Kidney (tissue), 14 donors: ENCODE data around the gene SLC39A11. TPM values are rescaled to one million over a fixed set of nuclear protein-coding genes. Genes with fewer than 3 reads are reported as not detected.

Experiments
- DNase-seq, 5 donors: peaks; one replicate each; pipeline ENCODE4 v3.0.0-alpha.2; 2013 to 2020
- FAIRE-seq: peaks from 2 replicates; lab custom pipeline; 2012; peaks lifted over from hg19 to GRCh38; lab: Jason Lieb, UNC
- H3K27ac ChIP-seq, 2 donors: one replicate each; pipeline ENCODE4 v1.7.0; 2013; ENCODE audit warnings: low read depth in 2 of 2, low read length in 2 of 2, inconsistent platforms in 1 of 2
- H3K27me3 ChIP-seq: one replicate; pipeline ENCODE4 v1.7.1; 2013; ENCODE audit warnings: low read length, inconsistent platforms; ENCODE audit not compliant: control insufficient read depth, insufficient read depth
- H3K36me3 ChIP-seq, 3 donors: one replicate each; pipeline versions ENCODE4 v1.7.0 to v1.7.1; 2013; ENCODE audit warnings: low read length in 3 of 3, control low read depth in 1 of 3, inconsistent platforms in 1 of 3; ENCODE audit not compliant: insufficient read depth in 3 of 3, control insufficient read depth in 2 of 3
- H3K4me1 ChIP-seq, 3 donors: one replicate each; pipeline versions ENCODE4 v1.7.0 to v1.7.1; 2013; ENCODE audit warnings: low read length in 3 of 3, inconsistent platforms in 1 of 3, low read depth in 1 of 3; ENCODE audit not compliant: control insufficient read depth in 2 of 3, insufficient read depth in 2 of 3
- H3K4me3 ChIP-seq, 3 donors: one replicate each; pipeline versions ENCODE4 v1.7.0 to v1.8.1; 2013; ENCODE audit warnings: low read length in 3 of 3, control low read depth in 1 of 3, inconsistent platforms in 1 of 3
- H3K9ac ChIP-seq, 3 donors: one replicate each; pipeline versions ENCODE4 v1.7.0 to v1.7.1; 2013; ENCODE audit warnings: low read length in 3 of 3, control low read depth in 1 of 3, inconsistent platforms in 1 of 3
- H3K9me3 ChIP-seq, 3 donors: one replicate each; pipeline versions ENCODE4 v1.7.0 to v1.7.1; 2013; ENCODE audit warnings: low read length in 3 of 3, control low read depth in 1 of 3, inconsistent platforms in 1 of 3; ENCODE audit not compliant: control insufficient read depth in 2 of 3, insufficient read depth in 1 of 3
- intact Hi-C: fragments of 100-400 bp; cut with DNase I; formaldehyde crosslinking; loops from one replicate; pipeline ENCODE4 v1.11.1; 2022
- polyA plus RNA-seq: library from polyadenylated mRNA; stranded (reverse); fragments of 350-450 nt; fragmentation: Illumina TruSeq; extraction: RNeasy Lipid Tissue Mini Kit (QIAGEN cat#74804); gene quantifications from one replicate; pipeline ENCODE4 v1.2.3, GENCODE V29; 2014; ENCODE audit warnings: low read depth, low replicate concordance; ENCODE audit not compliant: insufficient read depth
- total RNA-seq: library from RNA; stranded (reverse); fragmentation: NEBNext Ultra II Directional; extraction: Animal tissue kit (Norgen Biotek cat#: 25700); gene quantifications from one replicate; pipeline ENCODE4 v1.2.1, GENCODE V29; 2021
- TF ChIP-seq, protein P1 (sequence below): IDR thresholded peaks from 3 replicates; pipeline ENCODE4 v1.5.1; 2012; ENCODE audit warnings: mild to moderate bottlenecking, moderate library complexity, borderline replicate concordance; ENCODE audit not compliant: insufficient read depth; ENCODE audit errors: extremely low read depth
- donor health status: control.
- donor health status: control.
- donor health status: control.
- donor health status: control.
- donor health status: control.
- donor health status: DM: yes; HTN: yes; CAD: no.
- donor health status: Normal renal cell carcinoma (clear cell type).

SLC39A11 gene
- total and polyA plus RNA-seq, 2 donors from 2014 or later, result 19.7 to 37.2 TPM

DNA sequence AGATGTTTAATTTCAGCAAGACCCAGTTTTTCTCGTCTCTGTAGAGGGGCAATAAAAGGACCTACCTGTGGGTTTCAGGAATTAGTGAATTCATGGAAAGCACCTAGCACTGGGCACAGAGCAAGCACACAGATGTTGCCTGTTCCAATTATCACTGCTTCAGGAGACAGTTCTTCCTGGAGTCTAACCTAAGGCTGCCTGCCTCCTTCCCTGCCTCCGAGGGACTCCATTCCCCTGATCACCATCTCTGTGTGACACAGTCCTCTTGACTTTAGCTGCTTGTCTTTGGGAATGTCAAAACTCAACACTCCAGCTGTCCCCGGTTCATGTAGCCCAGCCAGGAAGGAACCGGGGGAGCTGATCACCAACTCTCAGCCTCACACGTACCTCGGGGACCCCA, 474.9 kb downstream of the SLC39A11 start:
- Histone ChIP-seq H3K27ac (no peak overlapping the region), H3K4me3 (no peak overlapping the region), H3K36me3 (no peaks in the 10 kb centered on the region), H3K9ac (no peak overlapping the region), H3K4me1 (peaks cover 0 to 3% (median 2%) of the 10 kb centered on the region in 3 donors), H3K27me3 (no peaks in the 10 kb centered on the region), H3K9me3 (no peaks in the 10 kb centered on the region)
- FAIRE-seq (no peak), DNase-seq (no peak)
- TF ChIP-seq, protein P1, sequence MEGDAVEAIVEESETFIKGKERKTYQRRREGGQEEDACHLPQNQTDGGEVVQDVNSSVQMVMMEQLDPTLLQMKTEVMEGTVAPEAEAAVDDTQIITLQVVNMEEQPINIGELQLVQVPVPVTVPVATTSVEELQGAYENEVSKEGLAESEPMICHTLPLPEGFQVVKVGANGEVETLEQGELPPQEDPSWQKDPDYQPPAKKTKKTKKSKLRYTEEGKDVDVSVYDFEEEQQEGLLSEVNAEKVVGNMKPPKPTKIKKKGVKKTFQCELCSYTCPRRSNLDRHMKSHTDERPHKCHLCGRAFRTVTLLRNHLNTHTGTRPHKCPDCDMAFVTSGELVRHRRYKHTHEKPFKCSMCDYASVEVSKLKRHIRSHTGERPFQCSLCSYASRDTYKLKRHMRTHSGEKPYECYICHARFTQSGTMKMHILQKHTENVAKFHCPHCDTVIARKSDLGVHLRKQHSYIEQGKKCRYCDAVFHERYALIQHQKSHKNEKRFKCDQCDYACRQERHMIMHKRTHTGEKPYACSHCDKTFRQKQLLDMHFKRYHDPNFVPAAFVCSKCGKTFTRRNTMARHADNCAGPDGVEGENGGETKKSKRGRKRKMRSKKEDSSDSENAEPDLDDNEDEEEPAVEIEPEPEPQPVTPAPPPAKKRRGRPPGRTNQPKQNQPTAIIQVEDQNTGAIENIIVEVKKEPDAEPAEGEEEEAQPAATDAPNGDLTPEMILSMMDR, result no peak
- intact Hi-C loops, result no loop called here

DNA sequence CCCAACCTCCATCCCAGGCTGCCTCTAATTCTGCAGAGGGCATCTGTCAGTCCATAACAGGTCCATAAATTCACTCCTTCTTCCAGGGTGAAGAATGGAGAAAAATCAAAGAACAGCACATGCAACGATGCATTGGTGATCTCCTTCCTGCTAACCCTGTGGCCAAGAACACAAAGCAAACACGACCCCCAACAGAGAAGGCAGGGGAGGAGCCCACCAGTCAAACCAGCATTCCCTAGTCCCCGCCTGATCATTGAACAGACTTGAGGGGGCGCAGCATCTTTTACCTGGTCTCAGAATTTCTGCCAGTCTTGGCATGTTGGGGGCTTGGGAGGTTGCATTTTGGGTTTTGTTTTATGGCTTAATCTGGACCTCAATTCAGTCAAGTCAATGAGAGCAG, 476.0 kb downstream of the SLC39A11 start:
- intact Hi-C loops, result no loop called here
- no peak for DNase-seq
- Histone ChIP-seq H3K4me3 (no peak overlapping the region), H3K27me3 (no peaks in the 10 kb centered on the region), H3K27ac (no peak overlapping the region), H3K4me1 (peaks cover 0 to 3% (median 2%) of the 10 kb centered on the region in 3 donors), H3K9me3 (no peaks in the 10 kb centered on the region), H3K36me3 (no peaks in the 10 kb centered on the region), H3K9ac (no peak overlapping the region)
- no peak for FAIRE-seq
- TF ChIP-seq, protein P1, result no peak

DNA sequence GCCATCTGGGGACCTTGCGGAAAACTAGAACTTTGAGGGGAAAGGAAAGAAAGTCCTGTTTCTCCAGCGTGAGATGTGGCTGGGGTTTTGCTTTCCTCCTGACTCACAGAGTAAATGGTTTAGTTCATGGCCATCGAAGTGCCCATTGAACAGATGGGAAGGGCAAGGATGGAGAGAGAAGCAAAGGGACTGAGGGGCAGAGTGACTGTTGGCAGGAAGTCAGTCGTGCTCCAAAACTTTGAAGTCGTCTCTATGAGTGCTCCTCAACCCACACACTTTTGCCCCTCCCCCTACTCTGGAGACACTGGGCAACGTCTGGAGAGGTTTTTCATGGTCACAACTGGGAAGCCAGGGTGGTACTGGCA, 476.9 kb downstream of the SLC39A11 start:
- H3K4me1 ChIP-seq, result peaks cover 0 to 3% (median 2%) of the 10 kb centered on the region in 3 donors
- no peak for FAIRE-seq
- no peaks in the 10 kb centered on the region for H3K9me3 ChIP-seq
- no peak overlapping the region for H3K4me3 ChIP-seq
- intact Hi-C loops, result no loop called here
- TF ChIP-seq, protein P1, result no peak
- DNase-seq, result no peak
- no peak overlapping the region for H3K9ac ChIP-seq
- no peak overlapping the region for H3K27ac ChIP-seq
- no peaks in the 10 kb centered on the region for H3K36me3 ChIP-seq
- no peaks in the 10 kb centered on the region for H3K27me3 ChIP-seq
